ENCODE results near the gene ENKD1. TPM values are rescaled to one million over a fixed set of nuclear protein-coding genes. Genes with fewer than 3 reads are reported as not detected.

ENKD1 gene
- total and polyA plus RNA-seq, 2 of the 13 experiments (the other 11 are each of a cell fraction or from before 2014, with no cell fraction given): 10.8 to 20.8 TPM

DNA sequence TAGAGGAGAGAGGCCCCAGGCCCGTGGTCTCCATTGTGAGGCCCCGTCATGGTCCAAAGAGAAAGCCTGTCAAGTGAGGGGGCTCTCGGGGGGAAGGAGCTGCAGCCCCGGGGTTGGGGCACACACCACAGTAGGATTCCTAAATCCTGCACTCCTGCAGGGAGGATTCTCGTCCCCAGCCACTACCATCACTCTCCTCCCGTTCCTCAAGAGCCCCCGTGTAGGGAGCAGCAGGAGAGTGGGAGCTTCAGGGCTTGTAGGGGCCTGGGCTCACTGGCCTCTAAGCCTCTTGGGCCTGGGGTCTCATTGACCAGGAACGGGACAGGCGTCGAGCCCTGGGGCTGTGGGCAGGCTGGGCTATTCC lies 885 bp upstream of the ENKD1 start (continued):
- TF ChIP-seq MED8 (CRISPR knock-in tag; IDR thresholded peaks at IDR 0.05; ENCODE audit: insufficient replicate concordance): peak; percentile 23
- TF ChIP-seq ZSCAN25 (CRISPR knock-in tag; IDR thresholded peaks at IDR 0.05): no peak
- TF ChIP-seq PLSCR1 (CRISPR knock-in tag; IDR thresholded peaks at IDR 0.05; ENCODE audit: borderline replicate concordance): no peak
- TF ChIP-seq TRIM24 (CRISPR knock-in tag; IDR thresholded peaks at IDR 0.05): no peak
- no peak for TF ChIP-seq ZNF460 (CRISPR knock-in tag; IDR thresholded peaks at IDR 0.05; ENCODE audit: borderline replicate concordance)
- TF ChIP-seq AHDC1 (CRISPR knock-in tag; IDR thresholded peaks at IDR 0.05; ENCODE audit: borderline replicate concordance): 0 out of 2 replicates have a peak, but pooled peaks have one; percentile 56
- TF ChIP-seq, protein P1, sequence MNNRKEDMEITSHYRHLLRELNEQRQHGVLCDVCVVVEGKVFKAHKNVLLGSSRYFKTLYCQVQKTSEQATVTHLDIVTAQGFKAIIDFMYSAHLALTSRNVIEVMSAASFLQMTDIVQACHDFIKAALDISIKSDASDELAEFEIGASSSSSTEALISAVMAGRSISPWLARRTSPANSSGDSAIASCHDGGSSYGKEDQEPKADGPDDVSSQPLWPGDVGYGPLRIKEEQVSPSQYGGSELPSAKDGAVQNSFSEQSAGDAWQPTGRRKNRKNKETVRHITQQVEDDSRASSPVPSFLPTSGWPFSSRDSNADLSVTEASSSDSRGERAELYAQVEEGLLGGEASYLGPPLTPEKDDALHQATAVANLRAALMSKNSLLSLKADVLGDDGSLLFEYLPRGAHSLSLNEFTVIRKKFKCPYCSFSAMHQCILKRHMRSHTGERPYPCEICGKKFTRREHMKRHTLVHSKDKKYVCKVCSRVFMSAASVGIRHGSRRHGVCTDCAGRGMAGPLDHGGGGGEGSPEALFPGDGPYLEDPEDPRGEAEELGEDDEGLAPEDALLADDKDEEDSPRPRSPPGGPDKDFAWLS (CRISPR knock-in tag; IDR thresholded peaks at IDR 0.05; ENCODE audit: borderline replicate concordance): no peak
- no peak for TF ChIP-seq PCBP1 (IDR thresholded peaks at IDR 0.05; ENCODE audit: borderline replicate concordance, low read depth, low read length)
- no peak for TF ChIP-seq MIER3 (CRISPR knock-in tag; IDR thresholded peaks at IDR 0.05; ENCODE audit: borderline replicate concordance)
- TF ChIP-seq ZNF350 (CRISPR knock-in tag; IDR thresholded peaks at IDR 0.05; ENCODE audit: borderline replicate concordance, low read depth): no peak
- no peak for TF ChIP-seq ZNF607 (CRISPR knock-in tag; IDR thresholded peaks at IDR 0.05; ENCODE audit: borderline replicate concordance)
- TF ChIP-seq JARID2 (CRISPR knock-in tag; IDR thresholded peaks at IDR 0.05; ENCODE audit: insufficient replicate concordance): peak; percentile 1
- no peak for TF ChIP-seq ZFP90 (CRISPR knock-in tag; IDR thresholded peaks at IDR 0.05; ENCODE audit: borderline replicate concordance)
- no peak for TF ChIP-seq HDAC6 (IDR thresholded peaks at IDR 0.05; ENCODE audit: low read depth, low read length)
- TF ChIP-seq TFAP4 (IDR thresholded peaks at IDR 0.05; ENCODE audit: borderline replicate concordance, low read depth): no peak
- no peak for TF ChIP-seq YEATS4 (CRISPR knock-in tag; IDR thresholded peaks at IDR 0.05; ENCODE audit: borderline replicate concordance)
- TF ChIP-seq ZNF770 (CRISPR knock-in tag; IDR thresholded peaks at IDR 0.05): no peak
- TF ChIP-seq ZMYM2 (CRISPR knock-in tag; IDR thresholded peaks at IDR 0.05): no peak
- TF ChIP-seq ZFAT (CRISPR knock-in tag; conservative IDR thresholded peaks at IDR 0.05): no peak

Data from HepG2 (cell line).